NK-92 treated with Interleukin-12 subunit alpha and Interleukin-12 subunit beta, amount 100 ng/mL, for 24 hours (cell line): ENCODE measurements around the gene NRP2.

Source experiments
- DNase-seq: peaks from one replicate; lab custom pipeline; 2025; lab: John Stamatoyannopoulos, UW

The NRP2 gene

DNA sequence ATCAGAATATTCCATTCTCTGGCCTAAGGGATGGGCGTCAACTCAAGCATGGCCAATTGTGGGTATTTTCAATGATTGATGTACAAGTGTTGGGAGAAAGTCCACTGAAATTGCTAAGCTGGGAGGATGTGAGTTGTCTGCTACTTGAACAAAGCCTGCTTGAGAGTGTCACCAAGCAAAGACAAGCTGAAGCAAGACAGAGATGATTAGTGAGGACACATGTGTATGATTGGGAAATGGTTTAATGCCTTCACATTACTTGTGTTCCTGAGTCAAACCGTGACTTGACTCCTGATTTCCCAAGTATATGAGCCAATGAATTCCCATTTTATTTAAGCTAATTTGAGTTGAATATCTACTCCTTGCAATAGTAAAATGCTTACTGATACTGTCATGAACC lies 23.7 kb upstream of the NRP2 start:
- no peak for DNase-seq

GRCh38 chr2:205659922-205660321 lies 22.4 kb upstream of the NRP2 start:
- DNase-seq: no peak

DNA sequence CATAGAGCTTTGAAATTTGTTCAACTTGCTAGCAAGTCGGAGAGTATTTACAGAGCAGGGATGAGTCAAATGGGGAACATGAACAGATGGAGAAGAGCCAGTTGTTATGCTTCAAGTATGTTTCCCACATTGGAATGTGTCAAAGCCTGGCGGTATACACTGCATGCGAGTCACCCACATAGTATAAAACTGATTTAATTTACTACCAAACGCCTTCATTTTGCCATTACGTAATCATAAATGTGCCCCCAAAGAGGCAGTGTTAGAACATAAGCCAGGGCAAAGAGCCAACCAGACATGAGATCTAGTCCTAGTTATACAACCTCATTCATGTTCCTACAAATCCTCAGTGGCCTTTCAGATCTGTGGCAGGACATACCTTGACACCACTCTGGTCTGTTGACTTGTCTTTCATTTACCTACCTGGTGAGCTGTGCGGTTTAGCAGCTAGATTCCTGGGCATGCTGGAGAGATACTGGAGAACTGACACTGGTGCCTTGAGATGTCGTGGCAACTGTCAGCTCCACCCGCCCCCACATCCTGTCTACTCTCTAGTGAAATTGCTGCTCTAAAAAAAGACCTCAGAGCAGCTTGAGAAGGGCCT lies 21.7 kb upstream of the NRP2 start:
- no peak for DNase-seq

- DNase-seq: no peak
These were observed 21.0 kb upstream of the NRP2 start for GRCh38 chr2:205661281-205661680.

GRCh38 chr2:205662206-205662965 lies 19.9 kb upstream of the NRP2 start:
- DNase-seq: no peak

- DNase-seq: no peak
These were observed 16.5 kb upstream of the NRP2 start for GRCh38 chr2:205665791-205666190.

DNA sequence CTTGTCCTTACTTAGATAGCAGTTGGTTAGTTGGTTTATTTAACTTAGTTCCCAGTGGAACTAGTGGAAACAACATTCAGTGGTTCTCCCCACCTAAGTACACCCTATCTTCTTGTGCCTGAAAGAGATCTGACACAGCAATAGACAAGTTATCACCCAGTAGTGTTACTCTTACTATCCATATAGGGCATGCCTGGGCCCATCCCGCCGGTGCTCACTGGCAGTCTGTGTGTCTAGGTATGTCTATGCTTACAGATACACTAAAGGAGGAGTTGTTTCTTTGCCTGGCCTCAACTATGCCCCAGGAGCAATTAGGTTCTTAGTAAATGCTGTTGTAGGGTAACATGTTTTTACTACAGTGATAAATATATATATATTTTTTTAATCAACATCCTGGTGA lies 12.0 kb upstream of the NRP2 start:
- DNase-seq: no peak

GRCh38 chr2:205673312-205673711 lies 9.0 kb upstream of the NRP2 start:
- no peak for DNase-seq

- no peak for DNase-seq
These were observed 6.3 kb upstream of the NRP2 start for GRCh38 chr2:205675861-205676516.

- DNase-seq: no peak
These were observed 3.7 kb upstream of the NRP2 start for GRCh38 chr2:205678541-205679142.

DNA sequence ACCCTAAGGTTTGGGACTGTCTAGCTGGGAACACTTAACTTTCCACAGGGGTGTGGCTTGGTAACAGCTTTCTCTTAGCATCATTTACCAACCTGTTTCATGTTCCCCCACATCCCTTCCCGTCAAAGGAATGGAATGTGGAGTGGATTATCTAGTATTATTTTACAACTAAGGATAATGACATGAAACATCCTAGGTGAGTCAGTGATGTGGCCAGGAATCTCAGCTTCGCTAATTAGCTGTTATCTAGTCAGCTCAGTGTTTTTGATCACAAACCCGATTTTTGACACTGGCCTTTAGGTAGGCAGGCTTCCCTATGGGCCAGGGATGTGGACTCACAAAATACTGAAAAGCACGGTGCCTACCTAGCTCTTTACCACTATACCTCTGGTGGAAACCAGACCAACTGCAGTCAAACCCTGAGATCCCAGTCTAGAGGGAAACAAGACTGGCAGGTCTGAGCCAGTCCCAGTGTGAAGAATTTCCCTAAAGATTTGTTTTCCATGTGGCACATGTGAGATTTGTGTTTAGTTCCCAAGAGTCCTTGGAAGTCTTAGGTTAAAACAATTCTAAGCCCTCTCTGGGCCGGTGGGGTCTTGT lies 2.8 kb upstream of the NRP2 start:
- no peak for DNase-seq

DNA sequence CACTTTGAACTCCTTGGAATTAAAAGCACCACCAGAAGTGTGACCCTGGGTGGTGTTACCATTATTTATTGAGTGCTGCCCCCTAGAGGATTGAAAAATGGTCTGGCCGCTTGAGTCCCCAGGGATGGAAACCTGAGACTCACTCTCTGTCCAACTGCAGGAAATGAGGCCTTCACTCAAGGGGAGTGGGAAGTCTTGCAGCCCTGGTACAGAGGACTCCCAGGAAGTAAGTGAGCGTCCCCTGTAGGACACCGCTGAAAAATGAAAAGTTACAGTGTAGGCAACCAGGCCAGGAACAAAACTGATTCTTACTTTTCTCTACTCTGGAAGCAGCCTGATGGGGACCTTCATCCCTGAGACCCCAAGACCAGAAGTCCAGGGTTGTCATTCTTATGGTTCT lies 2.2 kb upstream of the NRP2 start:
- no peak for DNase-seq

GRCh38 chr2:205680903-205681302 lies 1.4 kb upstream of the NRP2 start:
- no peak for DNase-seq

DNA sequence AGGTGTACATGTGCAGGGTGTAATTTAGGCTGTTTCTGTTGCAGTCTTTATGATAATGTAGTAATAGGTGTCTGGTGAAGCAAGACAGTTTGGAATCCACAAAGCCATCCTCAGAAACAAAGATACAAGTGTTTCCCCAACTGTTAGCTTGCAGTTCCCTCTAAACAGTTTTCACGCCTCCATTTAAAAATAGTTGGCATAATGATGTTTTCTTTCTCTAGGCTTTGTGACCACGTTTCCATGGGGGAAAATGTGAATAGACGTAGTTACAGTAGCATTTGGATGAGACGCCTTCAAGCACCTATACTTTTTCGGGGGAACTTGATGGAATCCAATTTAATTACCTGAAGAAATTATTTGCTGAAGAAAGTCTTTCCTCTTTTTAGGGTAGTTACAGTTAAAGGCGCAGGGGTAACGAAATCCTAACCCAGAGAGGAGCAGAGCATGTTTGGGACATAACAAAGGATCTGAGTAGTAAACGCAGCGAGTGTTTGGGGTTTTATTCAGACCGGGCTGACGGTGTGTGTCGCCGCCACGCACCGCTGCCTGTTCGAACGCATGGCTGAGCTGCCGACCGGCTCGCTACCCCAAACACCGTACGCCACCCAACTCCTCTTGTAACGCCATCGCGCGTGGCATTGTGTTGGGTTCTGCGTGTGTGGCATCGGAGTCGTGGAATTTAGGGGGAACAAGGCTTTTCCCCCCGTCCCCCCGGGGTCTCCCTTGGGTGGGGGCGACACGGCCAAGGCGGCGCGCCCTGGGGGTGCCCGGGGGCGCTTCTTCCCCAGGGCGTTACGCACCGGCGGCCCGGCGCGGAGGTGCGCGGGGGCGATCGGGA lies 681 bp upstream of the NRP2 start:
- no peak for DNase-seq

GRCh38 chr2:205682971-205683501 lies 735 bp downstream of the NRP2 start:
- no peak for DNase-seq

DNA sequence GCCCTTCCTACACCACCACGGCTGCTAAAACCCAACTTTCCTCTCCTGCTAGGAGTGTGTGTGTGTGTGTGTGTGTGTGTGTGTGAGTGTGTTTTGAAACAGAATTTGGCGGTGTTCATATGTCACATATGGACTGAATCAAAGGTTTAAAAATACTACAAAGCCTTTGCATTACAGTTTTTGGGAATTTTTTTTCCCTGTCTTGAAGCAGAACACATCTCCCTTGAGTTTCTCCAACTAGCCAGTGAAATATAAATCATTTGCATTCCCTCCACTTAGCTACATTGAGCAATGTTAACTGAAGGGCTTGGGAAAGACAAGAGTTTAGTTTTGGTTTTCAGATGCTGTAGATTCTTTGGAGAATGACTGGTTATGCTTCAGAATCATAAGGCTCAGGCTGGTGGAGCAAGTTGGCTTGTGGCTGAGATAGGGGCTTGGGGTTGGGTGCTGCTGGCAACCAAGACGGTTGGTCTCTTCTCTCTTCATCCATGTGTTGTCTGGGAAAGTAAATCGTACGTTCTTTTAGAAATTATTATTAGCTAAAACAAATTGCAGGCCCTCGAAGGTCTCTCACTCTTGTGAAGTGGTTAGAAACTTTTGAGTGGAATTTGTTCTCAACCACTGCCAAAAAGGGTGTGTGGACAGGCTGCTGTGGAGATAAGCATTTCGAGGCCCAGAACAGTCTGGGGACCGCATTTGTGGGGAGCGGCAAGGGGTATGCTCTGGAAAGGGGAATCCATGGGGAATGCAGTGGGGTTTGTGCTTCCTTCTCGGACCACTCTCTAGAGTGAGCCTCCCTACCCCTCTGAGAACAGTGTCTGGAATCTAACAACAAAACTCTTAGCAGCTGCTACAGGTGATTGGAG lies 1.4 kb downstream of the NRP2 start:
- no peak for DNase-seq

DNA sequence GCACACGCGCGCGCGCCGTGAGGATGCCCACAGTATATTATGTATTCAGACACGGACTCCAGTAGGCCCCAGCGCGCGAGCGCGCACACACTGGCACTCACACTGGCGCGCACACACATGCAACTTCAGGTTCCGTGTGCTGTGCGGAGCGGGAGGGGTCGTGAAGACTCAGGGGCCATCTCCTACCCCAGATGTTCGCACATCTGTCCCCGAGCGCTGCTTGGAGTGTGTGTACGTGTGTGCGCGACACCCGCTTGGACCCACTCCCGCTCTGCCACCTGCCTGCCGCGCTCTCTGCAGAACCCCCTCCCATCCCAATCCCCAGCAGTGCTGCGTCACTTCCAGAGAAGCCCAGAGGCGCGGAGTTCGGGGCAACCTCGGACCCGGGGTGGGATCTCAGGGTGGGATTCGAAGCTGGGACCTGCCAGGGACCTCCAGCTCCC lies 2.6 kb downstream of the NRP2 start:
- DNase-seq: no peak

- no peak for DNase-seq
These were observed 3.2 kb downstream of the NRP2 start for GRCh38 chr2:205685314-205686055.

GRCh38 chr2:205686056-205686782 lies 3.9 kb downstream of the NRP2 start:
- no peak for DNase-seq
